Transverse colon (tissue), 4 donors: ENCODE results near the gene CGB1. TPM values are rescaled to one million over a fixed set of nuclear protein-coding genes. Genes with fewer than 3 reads are reported as not detected.
A peak's percentile ranks its signal among the peaks of the same experiment; 100 is the strongest.
"Not testable (repeated sequence)": the region's sequence is repeated elsewhere in the genome, so short reads cannot be mapped to it uniquely, and the experiment has no call there.

Source experiments
- DNase-seq: peaks from one replicate; pipeline ENCODE4 v3.0.0-alpha.2; 2019
- H3K27ac ChIP-seq, 4 donors: fragments of 200-600 bp; sonication (generic); 2 replicates each; pipeline ENCODE4 v1.5.1; 2016 to 2018; ENCODE audit warnings: inconsistent platforms in 4 of 4
- H3K27me3 ChIP-seq: fragments of 200-600 bp; sonication (generic); 2 replicates; pipeline ENCODE4 v1.5.1; 2017; ENCODE audit warnings: inconsistent platforms
- H3K36me3 ChIP-seq, 4 donors: fragments of 200-600 bp; sonication (generic); 2 replicates each; pipeline ENCODE4 v1.5.1; 2017 to 2019; ENCODE audit warnings: inconsistent platforms in 4 of 4
- H3K4me1 ChIP-seq, 4 donors: fragments of 200-600 bp; sonication (generic); 2 replicates each; pipeline ENCODE4 v1.5.1; 2017 to 2020; ENCODE audit warnings: inconsistent platforms in 4 of 4
- H3K4me3 ChIP-seq, 4 donors: fragments of 200-600 bp; sonication (generic); 1 replicate in 1 of 4; 2 replicates in 3 of 4; pipeline versions ENCODE4 v1.5.1 to v1.6.1; 2017 to 2019; ENCODE audit warnings: inconsistent platforms in 4 of 4
- H3K9me3 ChIP-seq, 2 donors: fragments of 200-600 bp; sonication (generic); 2 replicates each; pipeline ENCODE4 v1.5.1; 2017 to 2019; ENCODE audit warnings: inconsistent platforms in 2 of 2
- CTCF ChIP-seq, 5 experiments: fragments of 200-600 bp in 3 of 5; fragments of 450-650 bp in 2 of 5; sonication (generic) in 3 of 5; IDR thresholded peaks; 1 replicate in 2 of 5; 2 replicates in 3 of 5; pipeline ENCODE4 v1.5.1; 2016 to 2017; ENCODE audit warnings: antibody characterized with exemption in 5 of 5, inconsistent platforms in 3 of 5, mild to moderate bottlenecking in 2 of 5, moderate library complexity in 1 of 5
- EP300 ChIP-seq: sonication (generic); formaldehyde crosslinking; IDR thresholded peaks from one replicate; pipeline ENCODE4 v1.6.1; 2017; ENCODE audit warnings: antibody characterized with exemption, low read depth
- POLR2A ChIP-seq: fragments of 450-650 bp; IDR thresholded peaks from one replicate; pipeline ENCODE4 v1.6.1; 2016; ENCODE audit warnings: antibody characterized with exemption, mild to moderate bottlenecking, moderate library complexity
- POLR2AphosphoS5 ChIP-seq, 3 donors: sonication (generic); formaldehyde crosslinking; IDR thresholded peaks; one replicate each; pipeline ENCODE4 v1.6.1; 2016; ENCODE audit warnings: antibody characterized with exemption in 3 of 3
- WGBS, 2 donors: methylation state at CpG; one replicate each; pipeline ENCODE4 v1.1.5; 2018; ENCODE audit warnings: low coverage in 1 of 2; 5-methylcytosine and 5-hydroxymethylcytosine counted together
- in situ Hi-C, 4 donors: fragments of 200-750 bp; cut with MboI; loops; one replicate each; pipeline versions ENCODE4 v1.15.0 to v1.15.1; 2017; ENCODE audit warnings: low sequenced_read_pairs in 3 of 4, low pct_ligation_motif_present in 1 of 4, low pct_unique_long_range_greater_than_20kb in 1 of 4
- intact Hi-C: fragments of 100-400 bp; cut with DNase I; formaldehyde crosslinking; loops from one replicate; pipeline ENCODE4 v1.15.1; 2023; ENCODE audit warnings: low total_unique reads
- total RNA-seq, 4 donors: library from RNA; depleted of rRNA; stranded (reverse); fragments of >200 nt; gene quantifications; one replicate each; pipeline ENCODE4 v1.1.0, GENCODE V29; 2016

CGB1 gene
- total RNA-seq, 4 donors from 2014 or later, result not detected

GRCh38 chr19:49042666-49043065 lies 6.0 kb upstream of the CGB1 start:
- intact Hi-C loops, H3K36me3 ChIP-seq, H3K27me3 ChIP-seq, in situ Hi-C loops, H3K27ac ChIP-seq, DNase-seq, H3K9me3 ChIP-seq, H3K4me3 ChIP-seq, H3K4me1 ChIP-seq: not testable (repeated sequence)
- WGBS, 2 donors, result 60 to 86% methylated on average over 1 to 4 of the region's 4 CpGs

GRCh38 chr19:49042177-49042576 lies 5.5 kb upstream of the CGB1 start:
- WGBS, 2 donors, result 70% methylated on average over 17 of the region's 17 CpGs; no CpG with 5 or more reads in 1 of the 2 donors
- no peak overlapping the region for H3K27ac ChIP-seq
- TF ChIP-seq POLR2A, result no peak
- no peak for TF ChIP-seq EP300
- no peak for TF ChIP-seq POLR2AphosphoS5 (IDR thresholded peaks at IDR 0.05)
- TF ChIP-seq CTCF (IDR thresholded peaks at IDR 0.05), result no peak
- no peak for DNase-seq
- no peaks in the 10 kb centered on the region for H3K27me3 ChIP-seq
- in situ Hi-C loops, result no loop called here
- no peaks in the 10 kb centered on the region for H3K36me3 ChIP-seq
- H3K9me3 ChIP-seq, result no peaks in the 10 kb centered on the region
- intact Hi-C loops, result no loop called here
- no peaks in the 10 kb centered on the region for H3K4me1 ChIP-seq
- H3K4me3 ChIP-seq, result no peak overlapping the region

GRCh38 chr19:49039736-49040135 lies 3.0 kb upstream of the CGB1 start:
- H3K4me3 ChIP-seq, in situ Hi-C loops, DNase-seq, H3K27me3 ChIP-seq, H3K36me3 ChIP-seq, intact Hi-C loops, H3K9me3 ChIP-seq, H3K4me1 ChIP-seq, H3K27ac ChIP-seq: not testable (repeated sequence)
- 50% methylated on average over 9 of the region's 9 CpGs; no CpG with 5 or more reads in 1 of the 2 donors for WGBS, 2 donors

GRCh38 chr19:49038557-49039276 lies 2.0 kb upstream of the CGB1 start:
- in situ Hi-C loops, intact Hi-C loops: not testable (repeated sequence)
- 75 to 83% methylated on average over 4 to 26 of the region's 26 CpGs for WGBS, 2 donors

GRCh38 chr19:49038111-49038510 lies 1.4 kb upstream of the CGB1 start:
- in situ Hi-C loops, result not testable (repeated sequence)
- 86% methylated on average over 8 of the region's 8 CpGs; no CpG with 5 or more reads in 1 of the 2 donors for WGBS, 2 donors

More at GRCh38 chr19:49038557-49039276, 2.0 kb upstream of the CGB1 start:
- H3K4me1 ChIP-seq, H3K4me3 ChIP-seq, H3K27me3 ChIP-seq, H3K9me3 ChIP-seq, H3K27ac ChIP-seq, DNase-seq, H3K36me3 ChIP-seq: not testable (repeated sequence)

GRCh38 chr19:49031642-49032301 lies 4.9 kb downstream of the CGB1 start, which contains the start of gene CGB2:
CGB2 (plus strand) TSS chr19:49031890; CDS start chr19:49032096, 206 bp downstream.
- WGBS, 2 donors, result 45 to 93% methylated on average over 2 to 26 of the region's 28 CpGs
- TF ChIP-seq CTCF (IDR thresholded peaks at IDR 0.05), result peak in 1 of 5 experiments; percentile 26
- H3K9me3 ChIP-seq, in situ Hi-C loops, DNase-seq, H3K36me3 ChIP-seq, intact Hi-C loops, H3K27me3 ChIP-seq, H3K4me1 ChIP-seq, H3K4me3 ChIP-seq, H3K27ac ChIP-seq: not testable (repeated sequence)

More at GRCh38 chr19:49038111-49038510, 1.4 kb upstream of the CGB1 start:
- H3K27me3 ChIP-seq, H3K9me3 ChIP-seq, H3K4me3 ChIP-seq, H3K4me1 ChIP-seq, DNase-seq, H3K36me3 ChIP-seq, intact Hi-C loops, H3K27ac ChIP-seq: not testable (repeated sequence)

GRCh38 chr19:49030323-49030722 lies 6.4 kb downstream of the CGB1 start:
- H3K9me3 ChIP-seq, H3K4me3 ChIP-seq, in situ Hi-C loops, H3K27ac ChIP-seq, H3K27me3 ChIP-seq, intact Hi-C loops, H3K4me1 ChIP-seq, H3K36me3 ChIP-seq, DNase-seq: not testable (repeated sequence)
- 86 to 91% methylated on average over 1 to 4 of the region's 8 CpGs for WGBS, 2 donors

- in situ Hi-C loops, DNase-seq, H3K9me3 ChIP-seq, H3K27ac ChIP-seq, H3K27me3 ChIP-seq, H3K4me1 ChIP-seq, H3K36me3 ChIP-seq, intact Hi-C loops, H3K4me3 ChIP-seq: not testable (repeated sequence)
- 91% methylated on average over 14 of the region's 14 CpGs; no CpG with 5 or more reads in 1 of the 2 donors for WGBS, 2 donors
These were observed 6.9 kb downstream of the CGB1 start for GRCh38 chr19:49029749-49030148.
